GM18858 (cell line): Measurements from ENCODE around the gene CCDC32.

ENCODE experiments used
- ATAC-seq: cut with Tn5 transposase; IDR thresholded peaks from one replicate; pipeline ENCODE4 v1.9.1; 2021; ENCODE audit not compliant: unreplicated experiment

The CCDC32 gene

GRCh38 chr15:40567111-40567510 lies 2.3 kb upstream of the CCDC32 start:
- ATAC-seq = no peak

GRCh38 chr15:40565333-40566238 lies 744 bp upstream of the CCDC32 start:
- no peak for ATAC-seq

- no peak for ATAC-seq
These were observed 1.4 kb downstream of the CCDC32 start for GRCh38 chr15:40563426-40563825.

- ATAC-seq = no peak
These were observed 2.2 kb downstream of the CCDC32 start for GRCh38 chr15:40562691-40563090.

- no peak for ATAC-seq
These were observed 5.7 kb downstream of the CCDC32 start for GRCh38 chr15:40558952-40559742.

- no peak for ATAC-seq
These were observed 9.0 kb downstream of the CCDC32 start for GRCh38 chr15:40555876-40556275.

GRCh38 chr15:40554161-40554525 lies 10.7 kb downstream of the CCDC32 start:
- no peak for ATAC-seq

- peak; percentile 69 for ATAC-seq
These were observed 14.4 kb downstream of the CCDC32 start for GRCh38 chr15:40550341-40551037.

GRCh38 chr15:40549894-40550293 lies 14.9 kb downstream of the CCDC32 start:
- peak; percentile 3 for ATAC-seq

GRCh38 chr15:40548610-40549009 lies 16.2 kb downstream of the CCDC32 start:
- ATAC-seq = no peak

GRCh38 chr15:40545457-40545856 lies 19.4 kb downstream of the CCDC32 start:
- ATAC-seq = no peak

GRCh38 chr15:40543631-40544294 lies 21.1 kb downstream of the CCDC32 start:
- peak; percentile 78 for ATAC-seq

GRCh38 chr15:40543082-40543481 lies 21.8 kb downstream of the CCDC32 start:
- ATAC-seq = no peak

GRCh38 chr15:40538976-40539375 lies 25.9 kb downstream of the CCDC32 start:
- ATAC-seq = no peak

GRCh38 chr15:40536501-40536900 lies 28.3 kb downstream of the CCDC32 start:
- no peak for ATAC-seq

- ATAC-seq = no peak
These were observed 30.5 kb downstream of the CCDC32 start for GRCh38 chr15:40534371-40534770.

- ATAC-seq = no peak
These were observed 31.0 kb downstream of the CCDC32 start for GRCh38 chr15:40533763-40534364.

- ATAC-seq = no peak
These were observed 36.0 kb downstream of the CCDC32 start for GRCh38 chr15:40528801-40529200.

GRCh38 chr15:40525855-40526254 lies 39.0 kb downstream of the CCDC32 start:
- no peak for ATAC-seq

- ATAC-seq = no peak
These were observed 41.2 kb downstream of the CCDC32 start for GRCh38 chr15:40523611-40524010.

GRCh38 chr15:40516322-40516721 lies 48.5 kb downstream of the CCDC32 start:
- ATAC-seq = no peak
